Stimulated activated CD4-positive, alpha-beta T cell treated with anti-CD3 and anti-CD28 coated beads, Interleukin-1b, Interleukin-23, amount 100 ng/mL, for 24 hours (primary cell): Measurements from ENCODE around the gene TTC38.
"Not testable (repeated sequence)": the region's sequence is repeated elsewhere in the genome, so short reads cannot be mapped to it uniquely, and the experiment has no call there.

Experiments used
- DNase-seq, 4 experiments: peaks; one replicate each; pipeline ENCODE4 v3.0.0-alpha.2; 2020; ENCODE audit warnings: low read depth in 4 of 4, low spot score in 1 of 4

TTC38 gene

GRCh38 chr22:46295277-46295971 is 27.6 kb downstream of the TTC38 start:
- DNase-seq = no peak

GRCh38 chr22:46296257-46297150 is 28.7 kb downstream of the TTC38 start, which contains the start of gene GTSE1:
Gene GTSE1 (plus strand): TSS chr22:46296870. CDS start chr22:46297401, 531 bp downstream.
- peak; percentile 88 to 96 (median 92) for DNase-seq

GRCh38 chr22:46297151-46297812 is 29.5 kb downstream of the TTC38 start:
- DNase-seq = peak in 1 of 4 experiments; percentile 8

GRCh38 chr22:46299101-46299500 is 31.3 kb downstream of the TTC38 start:
- no peak for DNase-seq

- no peak for DNase-seq
Measured at GRCh38 chr22:46300491-46300890, 32.7 kb downstream of the TTC38 start.

- no peak for DNase-seq
Measured at GRCh38 chr22:46303347-46303965, 35.6 kb downstream of the TTC38 start.

- DNase-seq = no peak
Measured at GRCh38 chr22:46308283-46308988, 40.6 kb downstream of the TTC38 start.

GRCh38 chr22:46309526-46310085 is 41.8 kb downstream of the TTC38 start:
- no peak for DNase-seq

- DNase-seq = no peak
Measured at GRCh38 chr22:46312056-46312455, 44.2 kb downstream of the TTC38 start.

- not testable (repeated sequence) for DNase-seq
Measured at GRCh38 chr22:46312848-46313247, 45.0 kb downstream of the TTC38 start.

GRCh38 chr22:46315976-46316375 is 48.2 kb downstream of the TTC38 start:
- DNase-seq = no peak

GRCh38 chr22:46317646-46318045 is 49.8 kb downstream of the TTC38 start:
- DNase-seq = no peak

GRCh38 chr22:46318576-46318975 is 50.8 kb downstream of the TTC38 start:
- no peak for DNase-seq

- DNase-seq = no peak
Measured at GRCh38 chr22:46319319-46319718, 51.5 kb downstream of the TTC38 start.

- no peak for DNase-seq
Measured at GRCh38 chr22:46320166-46320710, 52.4 kb downstream of the TTC38 start.

GRCh38 chr22:46320716-46321386 is 53.0 kb downstream of the TTC38 start:
- no peak for DNase-seq

- DNase-seq = no peak
Measured at GRCh38 chr22:46322711-46323110, 54.9 kb downstream of the TTC38 start.

- no peak for DNase-seq
Measured at GRCh38 chr22:46323162-46323561, 55.4 kb downstream of the TTC38 start.

- no peak for DNase-seq
Measured at GRCh38 chr22:46326066-46326680, 58.4 kb downstream of the TTC38 start.
